Duodenal mucosa (tissue), 2 donors: Measurements from ENCODE around the gene OSBPL10.

Experiments
- H3K27ac ChIP-seq: one replicate; pipeline ENCODE4 v1.7.0; 2013; ENCODE audit warnings: low read depth, low read length
- H3K27me3 ChIP-seq, 2 donors: one replicate each; pipeline ENCODE4 v1.7.0; 2013; ENCODE audit warnings: low read length in 2 of 2, control low read depth in 1 of 2; ENCODE audit not compliant: insufficient read depth in 2 of 2, control insufficient read depth in 1 of 2
- H3K36me3 ChIP-seq, 2 donors: one replicate each; pipeline ENCODE4 v1.7.0; 2013; ENCODE audit warnings: low read length in 2 of 2, control low read depth in 1 of 2; ENCODE audit not compliant: insufficient read depth in 2 of 2, control insufficient read depth in 1 of 2
- H3K4me1 ChIP-seq, 2 donors: one replicate each; pipeline ENCODE4 v1.7.0; 2013; ENCODE audit warnings: low read length in 2 of 2, control low read depth in 1 of 2; ENCODE audit not compliant: insufficient read depth in 2 of 2, control insufficient read depth in 1 of 2
- H3K4me3 ChIP-seq, 2 donors: one replicate each; pipeline ENCODE4 v1.7.0; 2013; ENCODE audit warnings: low read length in 2 of 2, low read depth in 1 of 2
- H3K9ac ChIP-seq, 2 donors: one replicate each; pipeline ENCODE4 v1.7.0; 2013; ENCODE audit warnings: low read length in 2 of 2, low read depth in 1 of 2
- H3K9me3 ChIP-seq, 2 donors: one replicate each; pipeline ENCODE4 v1.7.0; 2013; ENCODE audit warnings: low read length in 2 of 2, control low read depth in 1 of 2; ENCODE audit not compliant: control insufficient read depth in 1 of 2

Gene OSBPL10

DNA sequence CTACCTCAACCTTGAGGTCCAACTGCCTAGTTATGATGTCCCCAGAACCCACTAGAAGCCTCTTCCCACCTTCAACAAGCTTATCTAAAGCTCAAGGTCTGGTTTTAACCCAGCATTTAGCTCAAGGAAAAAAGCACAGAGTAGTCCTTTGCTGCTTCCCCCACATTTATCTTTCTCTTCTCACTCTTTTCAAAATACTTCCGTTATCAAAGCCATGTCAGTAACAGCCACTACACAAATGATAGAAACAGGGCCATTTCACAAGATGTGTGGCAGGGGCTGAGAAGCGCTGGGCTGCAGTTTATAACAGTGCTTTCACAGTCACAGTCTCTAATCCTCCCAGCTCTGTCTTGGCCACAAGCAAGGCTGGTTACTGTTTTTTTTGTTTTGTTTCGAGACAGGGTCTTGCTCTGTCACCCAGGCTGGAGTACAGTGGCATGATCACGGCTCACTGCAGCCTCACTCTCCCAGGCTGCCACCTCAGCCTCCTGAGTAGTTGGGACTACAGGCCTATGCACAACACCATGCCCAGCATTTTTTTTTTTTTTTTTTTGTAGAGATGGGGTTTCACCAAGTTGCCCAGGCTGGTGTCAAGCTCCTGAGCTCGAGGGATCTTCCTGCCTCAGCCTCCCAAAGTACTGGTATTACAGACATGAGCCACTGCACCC lies 218.8 kb downstream of the OSBPL10 start:
- no peaks in the 10 kb centered on the region for H3K27me3 ChIP-seq
- no peaks in the 10 kb centered on the region for H3K9me3 ChIP-seq
- no peak overlapping the region for H3K4me3 ChIP-seq
- H3K27ac ChIP-seq, result no peak overlapping the region
- H3K4me1 ChIP-seq, result no peaks in the 10 kb centered on the region
- no peaks in the 10 kb centered on the region for H3K36me3 ChIP-seq
- no peak overlapping the region for H3K9ac ChIP-seq

GRCh38 chr3:31760654-31761053 lies 220.4 kb downstream of the OSBPL10 start:
- H3K4me1 ChIP-seq, result peaks cover 8 to 13% of the 10 kb centered on the region in 2 donors
- H3K36me3 ChIP-seq, result no peaks in the 10 kb centered on the region
- H3K9me3 ChIP-seq, result no peaks in the 10 kb centered on the region
- H3K4me3 ChIP-seq, result no peak overlapping the region
- H3K9ac ChIP-seq, result no peak overlapping the region
- H3K27ac ChIP-seq, result no peak overlapping the region
- no peaks in the 10 kb centered on the region for H3K27me3 ChIP-seq

- no peak overlapping the region for H3K4me3 ChIP-seq
- no peaks in the 10 kb centered on the region for H3K9me3 ChIP-seq
- no peak overlapping the region for H3K27ac ChIP-seq
- H3K9ac ChIP-seq, result no peak overlapping the region
- H3K27me3 ChIP-seq, result no peaks in the 10 kb centered on the region
- H3K36me3 ChIP-seq, result no peaks in the 10 kb centered on the region
- peaks cover 11 to 19% of the 10 kb centered on the region in 2 donors for H3K4me1 ChIP-seq
These were observed 222.6 kb downstream of the OSBPL10 start for GRCh38 chr3:31758322-31758965.

- Histone ChIP-seq H3K9me3 (no peaks in the 10 kb centered on the region), H3K36me3 (no peaks in the 10 kb centered on the region), H3K27ac (no peak overlapping the region), H3K9ac (no peak overlapping the region), H3K27me3 (no peaks in the 10 kb centered on the region), H3K4me1 (peaks cover 11 to 19% of the 10 kb centered on the region in 2 donors), H3K4me3 (peak overlapping the region in 1 of 2 donors; percentile 33)
These were observed 225.0 kb downstream of the OSBPL10 start for GRCh38 chr3:31755926-31756658.

DNA sequence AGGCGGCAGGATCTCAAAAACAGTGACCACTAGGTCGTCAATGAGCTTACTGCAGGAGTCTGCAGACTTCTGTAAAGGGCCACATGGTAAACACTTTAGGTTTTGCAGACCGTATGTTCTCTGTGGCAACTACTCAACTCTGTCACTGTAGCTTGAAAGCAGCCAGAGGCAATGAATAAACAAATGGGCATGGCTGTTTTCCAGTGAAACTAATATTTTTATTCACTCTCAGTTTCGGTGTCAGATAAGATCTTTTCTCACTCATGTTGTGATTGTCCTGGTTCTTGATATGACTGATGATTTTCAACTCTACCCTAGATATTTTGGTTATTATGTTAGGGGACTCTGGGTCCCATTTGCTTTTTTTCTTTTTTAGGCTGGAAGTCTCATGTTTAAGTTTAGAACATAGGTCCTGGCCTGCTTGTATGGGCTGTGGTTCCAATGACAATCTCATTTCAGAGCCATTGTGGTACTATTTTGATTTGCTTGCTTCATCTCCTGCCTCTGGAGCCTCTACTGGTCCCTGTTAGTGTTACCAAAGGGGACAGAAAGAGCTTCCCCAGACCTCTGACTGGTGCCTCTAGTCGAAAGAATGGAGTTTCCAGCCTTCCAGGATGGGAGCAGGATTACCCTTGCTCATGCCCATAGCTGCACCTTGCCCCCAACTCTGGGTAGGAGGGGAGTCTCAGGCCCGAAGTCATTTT lies 226.3 kb downstream of the OSBPL10 start:
- H3K4me3 ChIP-seq, result no peak overlapping the region
- no peak overlapping the region for H3K9ac ChIP-seq
- peaks cover 11 to 19% of the 10 kb centered on the region in 2 donors for H3K4me1 ChIP-seq
- H3K9me3 ChIP-seq, result no peaks in the 10 kb centered on the region
- H3K27ac ChIP-seq, result no peak overlapping the region
- no peaks in the 10 kb centered on the region for H3K36me3 ChIP-seq
- no peaks in the 10 kb centered on the region for H3K27me3 ChIP-seq

GRCh38 chr3:31753050-31753425 lies 228.0 kb downstream of the OSBPL10 start:
- no peaks in the 10 kb centered on the region for H3K9me3 ChIP-seq
- no peaks in the 10 kb centered on the region for H3K27me3 ChIP-seq
- no peaks in the 10 kb centered on the region for H3K36me3 ChIP-seq
- H3K9ac ChIP-seq, result no peak overlapping the region
- peaks cover 11 to 19% of the 10 kb centered on the region in 2 donors for H3K4me1 ChIP-seq
- H3K27ac ChIP-seq, result no peak overlapping the region
- no peak overlapping the region for H3K4me3 ChIP-seq

DNA sequence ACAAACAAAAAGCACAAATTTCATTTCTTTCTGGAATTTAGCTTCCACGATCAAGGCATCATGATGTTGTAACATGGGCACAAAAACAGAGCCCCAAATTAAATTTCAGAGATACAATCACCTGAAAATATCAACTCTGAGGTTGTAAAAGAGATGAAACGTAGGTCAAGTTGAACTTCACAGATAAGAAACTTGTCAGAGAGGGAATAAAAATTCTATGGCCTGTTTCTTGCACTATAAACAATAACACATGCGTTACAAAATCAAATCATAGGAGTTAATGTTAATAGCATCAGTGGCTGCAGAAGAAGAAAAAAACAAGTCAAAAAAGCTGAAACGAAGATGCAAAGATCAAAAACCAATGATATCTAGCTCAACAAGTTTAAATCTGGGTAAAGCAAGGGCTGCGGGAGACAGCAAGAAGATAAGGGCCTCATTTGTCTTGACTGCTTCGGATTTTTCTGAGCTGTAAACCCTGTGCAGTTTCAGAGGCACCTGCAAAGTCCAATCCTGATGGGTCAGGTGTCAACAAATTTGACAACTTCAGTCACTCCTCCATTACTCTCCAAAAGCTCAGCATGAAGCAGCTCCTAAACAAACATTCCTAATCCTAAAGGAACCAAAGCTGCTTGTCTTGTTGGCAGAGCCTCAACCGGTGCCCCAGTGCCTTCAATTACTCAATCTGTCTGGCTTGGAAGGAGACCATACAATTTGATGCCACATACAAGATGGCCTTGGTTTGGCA lies 228.6 kb downstream of the OSBPL10 start:
- Histone ChIP-seq H3K4me3 (no peak overlapping the region), H3K36me3 (no peaks in the 10 kb centered on the region), H3K27me3 (no peaks in the 10 kb centered on the region), H3K4me1 (peaks cover 11 to 19% of the 10 kb centered on the region in 2 donors), H3K9me3 (no peaks in the 10 kb centered on the region), H3K9ac (no peak overlapping the region), H3K27ac (no peak overlapping the region)

DNA sequence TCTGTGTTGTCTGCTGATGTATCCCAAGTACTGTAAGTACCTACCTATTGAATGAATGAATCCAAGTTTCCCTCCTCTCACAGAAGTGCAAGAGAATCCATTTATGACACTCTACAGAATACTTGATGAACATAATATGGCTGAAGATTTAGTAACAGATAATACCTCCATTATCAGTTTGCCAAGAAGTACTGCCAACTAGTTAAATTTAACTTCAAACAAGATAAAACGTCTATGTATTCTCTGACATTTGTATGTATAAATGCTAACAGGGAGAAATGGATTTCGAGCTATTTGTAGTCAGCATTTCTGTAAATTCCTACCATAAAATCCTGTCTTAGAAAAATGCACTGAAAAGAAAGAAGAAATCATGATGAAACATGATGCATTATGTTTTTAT lies 230.7 kb downstream of the OSBPL10 start:
- Histone ChIP-seq H3K9ac (no peak overlapping the region), H3K9me3 (no peaks in the 10 kb centered on the region), H3K27me3 (no peaks in the 10 kb centered on the region), H3K36me3 (no peaks in the 10 kb centered on the region), H3K4me1 (peaks cover 0 to 3% of the 10 kb centered on the region in 2 donors), H3K4me3 (no peak overlapping the region), H3K27ac (no peak overlapping the region)

DNA sequence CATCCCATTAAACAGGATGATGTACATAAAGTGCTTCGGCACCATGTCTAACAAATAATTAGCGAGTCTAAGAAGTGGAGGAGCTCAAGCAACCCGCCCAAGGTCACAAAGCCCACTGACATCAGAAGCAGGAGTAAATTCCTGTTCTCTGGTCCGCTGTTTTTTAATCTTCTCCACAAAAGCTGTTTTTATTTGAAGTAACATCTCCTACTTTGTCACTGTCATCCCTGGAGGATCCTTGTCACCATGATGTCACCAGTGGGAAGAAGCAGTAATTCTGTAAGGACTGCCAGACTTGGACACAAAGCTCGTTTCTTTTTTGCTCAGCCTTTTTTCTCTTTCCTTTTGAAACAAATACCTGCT lies 232.1 kb downstream of the OSBPL10 start:
- Histone ChIP-seq H3K4me3 (no peak overlapping the region), H3K9ac (no peak overlapping the region), H3K9me3 (no peaks in the 10 kb centered on the region), H3K27me3 (no peaks in the 10 kb centered on the region), H3K27ac (no peak overlapping the region), H3K36me3 (no peaks in the 10 kb centered on the region), H3K4me1 (no peaks in the 10 kb centered on the region)
